ENCODE data around the gene DIPK2A.
A peak's percentile ranks its signal among the peaks of the same experiment; 100 is the strongest.

Gene DIPK2A, protein sequence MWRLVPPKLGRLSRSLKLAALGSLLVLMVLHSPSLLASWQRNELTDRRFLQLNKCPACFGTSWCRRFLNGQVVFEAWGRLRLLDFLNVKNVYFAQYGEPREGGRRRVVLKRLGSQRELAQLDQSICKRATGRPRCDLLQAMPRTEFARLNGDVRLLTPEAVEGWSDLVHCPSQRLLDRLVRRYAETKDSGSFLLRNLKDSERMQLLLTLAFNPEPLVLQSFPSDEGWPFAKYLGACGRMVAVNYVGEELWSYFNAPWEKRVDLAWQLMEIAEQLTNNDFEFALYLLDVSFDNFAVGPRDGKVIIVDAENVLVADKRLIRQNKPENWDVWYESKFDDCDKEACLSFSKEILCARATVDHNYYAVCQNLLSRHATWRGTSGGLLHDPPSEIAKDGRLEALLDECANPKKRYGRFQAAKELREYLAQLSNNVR

DNA sequence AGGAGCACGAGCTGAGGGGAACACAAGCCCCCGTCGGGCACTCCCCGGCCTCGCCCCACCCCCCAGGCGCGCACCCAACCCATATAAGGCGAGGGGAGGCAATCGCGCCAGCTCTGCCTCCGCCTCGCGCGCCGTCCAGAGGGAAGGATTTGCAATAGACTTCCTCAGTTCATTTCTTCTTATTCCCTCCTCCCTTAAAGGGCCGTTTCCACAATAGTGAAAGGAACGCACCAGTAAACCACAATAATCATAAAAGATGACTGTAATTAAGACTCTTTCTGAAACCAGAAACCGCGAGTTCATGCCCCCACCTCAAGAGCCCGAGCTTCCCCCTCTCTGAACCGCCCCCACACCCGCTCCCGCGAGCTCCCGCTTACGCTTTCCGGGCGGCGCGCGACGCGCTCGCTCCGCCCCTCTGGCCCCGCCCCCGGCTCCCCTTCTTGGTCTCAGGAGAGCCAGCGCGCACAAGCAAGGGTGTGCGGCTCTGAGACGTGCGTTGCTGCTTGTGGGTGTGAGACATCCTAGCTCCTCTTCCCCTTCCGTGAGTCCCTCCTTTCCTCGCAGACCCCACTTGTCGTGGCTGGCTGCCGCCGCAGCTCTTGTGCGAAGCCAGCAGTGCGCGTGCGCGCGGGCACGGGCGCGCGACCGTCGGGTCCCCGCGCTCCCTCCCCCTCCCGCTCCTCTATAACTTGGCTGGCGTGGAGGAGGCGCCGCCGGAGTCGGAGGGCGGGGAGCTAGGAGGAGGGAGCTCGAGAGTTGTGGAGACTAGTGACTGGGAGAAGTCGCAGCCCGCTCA is at the start of gene DIPK2A:
TSS of gene DIPK2A (plus strand) at position 465 of the 796 bp plus-strand sequence. CDS start 510 bp downstream, outside the sequence.
- TF ChIP-seq, protein P1, sequence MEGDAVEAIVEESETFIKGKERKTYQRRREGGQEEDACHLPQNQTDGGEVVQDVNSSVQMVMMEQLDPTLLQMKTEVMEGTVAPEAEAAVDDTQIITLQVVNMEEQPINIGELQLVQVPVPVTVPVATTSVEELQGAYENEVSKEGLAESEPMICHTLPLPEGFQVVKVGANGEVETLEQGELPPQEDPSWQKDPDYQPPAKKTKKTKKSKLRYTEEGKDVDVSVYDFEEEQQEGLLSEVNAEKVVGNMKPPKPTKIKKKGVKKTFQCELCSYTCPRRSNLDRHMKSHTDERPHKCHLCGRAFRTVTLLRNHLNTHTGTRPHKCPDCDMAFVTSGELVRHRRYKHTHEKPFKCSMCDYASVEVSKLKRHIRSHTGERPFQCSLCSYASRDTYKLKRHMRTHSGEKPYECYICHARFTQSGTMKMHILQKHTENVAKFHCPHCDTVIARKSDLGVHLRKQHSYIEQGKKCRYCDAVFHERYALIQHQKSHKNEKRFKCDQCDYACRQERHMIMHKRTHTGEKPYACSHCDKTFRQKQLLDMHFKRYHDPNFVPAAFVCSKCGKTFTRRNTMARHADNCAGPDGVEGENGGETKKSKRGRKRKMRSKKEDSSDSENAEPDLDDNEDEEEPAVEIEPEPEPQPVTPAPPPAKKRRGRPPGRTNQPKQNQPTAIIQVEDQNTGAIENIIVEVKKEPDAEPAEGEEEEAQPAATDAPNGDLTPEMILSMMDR (IDR thresholded peaks at IDR 0.05) = no peak
- Mint-ChIP-seq H3K27ac (peak within 1 kb of the TSS; percentile 99), H3K36me3 (ENCODE audit: low read depth) (no peaks in the 10 kb centered on the region), H3K9me3 (no peaks in the 10 kb centered on the region), H3K4me3 (peak within 1 kb of the TSS; percentile 96), H3K4me1 (peaks cover 36% of the 10 kb centered on the region), H3K27me3 (ENCODE audit: low read depth, poor library complexity) (peaks cover 9% of the 10 kb centered on the region)
- DNase-seq = peak; percentile 94

DNA sequence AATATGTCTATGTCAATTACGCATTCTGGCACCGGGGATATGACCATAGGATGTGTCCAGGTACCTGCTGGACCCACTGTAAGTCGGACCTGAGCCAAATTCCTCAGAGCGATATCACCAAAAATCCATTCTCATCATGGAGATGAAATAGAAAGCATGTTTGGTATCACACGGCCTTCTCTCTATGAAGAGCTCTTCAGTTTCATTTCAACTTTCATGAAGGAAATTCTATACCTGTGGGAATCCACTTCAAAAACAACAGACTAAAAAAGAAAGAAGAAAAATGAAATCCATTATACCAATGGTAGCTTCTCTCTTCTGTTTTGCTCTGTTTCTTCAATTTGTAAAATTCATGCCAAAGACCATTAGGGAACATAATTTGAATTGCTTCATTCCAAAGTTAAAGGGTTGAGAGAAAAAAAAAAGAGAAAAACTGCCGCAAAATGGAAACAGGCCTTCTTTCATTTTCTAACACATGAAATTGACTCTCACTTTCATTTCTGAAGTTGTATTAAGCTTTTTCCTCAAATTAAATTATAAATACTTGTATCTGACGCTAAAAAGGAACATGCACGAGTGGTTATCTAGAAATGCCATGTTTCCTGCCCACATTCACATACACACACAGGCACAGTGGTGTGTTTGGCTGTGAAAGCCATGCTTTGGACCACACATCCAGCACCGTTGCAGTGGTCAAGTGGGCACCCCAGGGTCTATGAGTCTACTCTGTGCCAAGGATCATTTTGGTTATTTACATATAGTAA is 46.9 kb upstream of the DIPK2A start:
- Mint-ChIP-seq H3K36me3 (ENCODE audit: low read depth) (no peaks in the 10 kb centered on the region), H3K4me1 (peaks cover 7% of the 10 kb centered on the region), H3K4me3 (no peak overlapping the region), H3K27ac (no peak overlapping the region), H3K9me3 (no peaks in the 10 kb centered on the region), H3K27me3 (ENCODE audit: low read depth, poor library complexity) (no peaks in the 10 kb centered on the region)
- TF ChIP-seq, protein P1 (IDR thresholded peaks at IDR 0.05) = no peak
- no peak for DNase-seq

GRCh38 chr3:143928056-143928455 is 43.6 kb upstream of the DIPK2A start:
- no peak overlapping the region for H3K27ac Mint-ChIP-seq
- H3K36me3 Mint-ChIP-seq (ENCODE audit: low read depth) = no peaks in the 10 kb centered on the region
- no peak overlapping the region for H3K4me3 Mint-ChIP-seq
- DNase-seq = no peak
- TF ChIP-seq, protein P1 (IDR thresholded peaks at IDR 0.05) = no peak
- H3K9me3 Mint-ChIP-seq = peaks cover 13% of the 10 kb centered on the region
- H3K27me3 Mint-ChIP-seq (ENCODE audit: low read depth, poor library complexity) = no peaks in the 10 kb centered on the region
- no peaks in the 10 kb centered on the region for H3K4me1 Mint-ChIP-seq

- no peak for DNase-seq
- Mint-ChIP-seq H3K4me3 (no peak overlapping the region), H3K4me1 (no peaks in the 10 kb centered on the region), H3K27ac (no peak overlapping the region), H3K27me3 (ENCODE audit: low read depth, poor library complexity) (no peaks in the 10 kb centered on the region), H3K36me3 (ENCODE audit: low read depth) (no peaks in the 10 kb centered on the region), H3K9me3 (peaks cover 19% of the 10 kb centered on the region)
- TF ChIP-seq, protein P1 (IDR thresholded peaks at IDR 0.05) = no peak
Measured at GRCh38 chr3:143928541-143929255, 42.9 kb upstream of the DIPK2A start.

DNA sequence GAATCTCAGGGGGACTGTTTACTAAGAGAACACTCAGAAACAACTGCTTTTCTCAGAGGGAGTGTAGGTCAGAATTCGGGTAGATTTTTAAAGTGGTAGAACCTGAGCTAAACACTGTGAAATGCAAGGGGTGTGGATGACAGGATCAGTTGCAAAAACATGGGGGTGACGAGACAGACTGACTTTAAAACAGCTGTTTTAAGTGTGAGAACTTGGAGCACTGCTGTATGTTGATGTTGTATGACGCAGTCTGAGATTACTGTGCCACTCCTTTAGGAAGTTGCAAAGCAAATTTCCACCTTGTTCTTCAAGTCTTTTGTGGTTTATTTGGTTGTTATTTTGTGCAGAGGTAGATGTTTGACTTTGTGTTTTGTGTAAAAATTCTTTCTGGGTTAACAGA is 36.8 kb upstream of the DIPK2A start:
- peaks cover 20% of the 10 kb centered on the region for H3K9me3 Mint-ChIP-seq
- no peaks in the 10 kb centered on the region for H3K27me3 Mint-ChIP-seq (ENCODE audit: low read depth, poor library complexity)
- no peaks in the 10 kb centered on the region for H3K4me1 Mint-ChIP-seq
- H3K36me3 Mint-ChIP-seq (ENCODE audit: low read depth) = no peaks in the 10 kb centered on the region
- H3K27ac Mint-ChIP-seq = peak overlapping the region; percentile 50
- TF ChIP-seq, protein P1 (IDR thresholded peaks at IDR 0.05) = no peak
- DNase-seq = no peak
- no peak overlapping the region for H3K4me3 Mint-ChIP-seq
